Ecto neural progenitor cell (in vitro differentiated cells): ENCODE measurements around the gene C5orf34.
A peak's percentile ranks its signal among the peaks of the same experiment; 100 is the strongest.
"Not testable (repeated sequence)": the region's sequence is repeated elsewhere in the genome, so short reads cannot be mapped to it uniquely, and the experiment has no call there.

Experiments used
- DNase-seq: peaks from one replicate; pipeline ENCODE4 v3.0.0-alpha.2; 2018; ENCODE audit warnings: low spot score

Gene C5orf34

DNA sequence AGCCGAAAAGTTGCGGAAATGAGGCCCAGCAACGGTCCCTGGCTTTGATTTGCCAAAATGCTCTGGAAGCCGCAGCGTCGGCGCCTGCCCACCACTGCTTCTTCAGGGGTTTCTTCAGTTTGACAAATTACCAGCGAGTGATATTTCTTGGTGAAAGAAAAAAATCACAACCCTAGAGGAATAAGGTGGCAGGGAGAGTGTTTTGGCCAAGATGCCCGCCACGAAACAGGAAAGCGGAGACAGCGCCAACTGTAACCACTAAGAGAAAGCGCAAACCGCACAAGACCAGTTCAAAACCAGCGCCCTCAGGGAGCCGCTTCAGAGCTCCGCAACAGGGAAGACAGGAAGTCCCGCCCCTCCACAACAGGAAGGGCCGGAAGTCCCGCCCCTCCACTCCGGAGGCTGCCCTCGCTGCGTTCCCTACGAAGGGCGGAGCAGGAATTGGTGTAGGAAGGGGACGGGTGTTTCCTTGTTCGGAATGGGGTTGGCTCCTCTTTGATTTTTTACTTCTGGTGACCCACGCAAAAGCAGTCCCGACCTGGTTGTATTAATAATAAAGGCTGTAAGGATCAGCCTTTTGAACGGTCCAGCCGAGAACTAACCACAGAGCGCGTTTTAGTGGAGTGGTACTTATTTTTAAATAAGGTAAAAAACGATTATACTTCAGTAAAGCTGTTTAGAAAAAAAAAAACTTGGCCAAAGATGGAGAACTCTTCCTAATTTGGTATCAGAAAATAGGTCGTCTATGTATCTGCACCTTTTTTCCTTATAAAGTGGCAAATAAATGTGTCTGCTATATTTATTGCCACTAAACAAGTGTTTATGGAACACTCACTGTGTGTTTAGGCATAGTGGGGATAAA is at the start of gene C5orf34:
Gene C5orf34 (minus strand): TSS at position 333 of the 862 bp plus-strand sequence. CDS start 5,809 bp downstream, outside the sequence.
- peak; percentile 95 for DNase-seq

DNA sequence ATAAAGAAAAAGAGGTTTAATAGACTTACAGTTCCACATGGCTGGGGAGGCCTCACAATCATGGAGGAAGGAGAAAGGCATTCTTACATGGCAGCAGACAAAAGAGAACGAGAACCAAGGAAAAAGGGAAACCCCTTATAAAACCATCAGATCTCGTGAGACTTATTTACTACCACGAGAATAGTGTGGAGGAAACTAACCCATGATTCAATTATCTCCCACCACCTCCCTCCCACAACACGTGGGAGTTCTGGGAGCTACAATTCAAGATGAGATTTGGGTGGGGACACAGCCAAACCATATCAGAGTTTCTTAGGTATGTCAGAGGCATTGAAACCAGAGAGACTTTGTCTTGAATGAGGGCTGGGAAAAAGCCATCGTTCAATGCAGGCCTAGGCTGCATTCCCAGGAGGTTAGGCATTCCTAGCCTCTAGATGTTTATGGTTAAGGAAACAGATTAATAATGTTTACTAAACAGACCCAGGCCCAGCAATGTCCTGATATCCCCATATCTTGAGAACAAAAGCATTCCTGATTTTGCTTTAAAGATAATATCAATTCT is 49.4 kb upstream of the C5orf34 start:
- DNase-seq, result no peak

DNA sequence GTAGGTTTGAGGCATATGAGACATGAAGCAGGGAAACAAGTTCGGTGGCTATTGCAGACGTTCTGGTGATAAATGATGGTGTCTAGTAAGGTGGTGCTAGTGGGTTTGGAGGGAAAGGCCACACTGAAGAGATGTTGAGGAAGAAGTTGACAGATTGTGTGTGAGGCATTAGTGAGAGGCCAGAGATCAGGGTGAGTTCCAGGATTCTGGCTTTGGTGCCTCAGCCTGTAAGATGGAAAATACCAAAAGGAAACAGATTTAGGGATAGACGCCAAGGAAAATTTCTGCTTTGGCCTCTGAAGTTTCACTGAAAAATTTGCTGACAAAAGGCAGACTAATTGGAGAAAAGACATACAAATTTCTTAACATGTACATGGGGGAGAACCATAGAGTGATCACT is 48.4 kb upstream of the C5orf34 start:
- DNase-seq, result no peak

DNA sequence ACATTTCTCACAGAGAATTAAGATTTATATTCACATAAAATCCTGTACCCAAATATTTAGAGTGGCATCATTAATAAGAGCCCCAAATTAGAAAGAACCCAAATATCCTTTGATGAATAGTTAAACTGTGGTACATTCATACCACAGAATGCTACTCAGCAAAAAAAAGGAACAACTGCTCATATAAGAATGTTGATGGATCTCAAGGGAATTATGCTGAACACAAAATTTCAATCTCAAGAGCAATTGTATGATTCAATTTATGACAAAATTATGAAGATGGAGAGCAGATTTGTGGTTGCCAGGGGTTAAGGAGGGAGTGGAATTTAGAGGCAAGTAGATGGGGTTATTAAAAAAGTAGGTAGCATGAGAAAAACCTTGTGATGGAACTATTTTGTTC is 46.4 kb upstream of the C5orf34 start:
- no peak for DNase-seq

DNA sequence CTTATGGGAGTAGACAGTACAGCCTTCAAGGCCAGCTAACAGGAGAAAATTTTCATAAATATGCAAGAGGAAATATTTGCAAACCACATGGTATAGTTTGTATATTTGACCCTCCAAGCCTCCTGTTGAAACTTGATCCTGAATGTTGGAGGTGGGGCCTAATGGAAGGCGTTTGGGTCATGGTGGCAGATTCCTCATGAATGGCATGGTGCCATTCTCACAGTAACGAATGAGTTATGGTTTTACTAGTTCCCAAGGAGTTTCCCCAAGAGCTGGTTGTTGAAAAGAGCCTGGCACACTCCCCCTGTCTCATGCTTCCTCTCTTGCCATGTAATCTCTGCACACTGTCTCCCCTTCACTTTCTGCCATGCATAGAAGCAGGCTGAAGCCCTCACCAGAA is 45.2 kb upstream of the C5orf34 start:
- DNase-seq, result no peak

GRCh38 chr5:43556857-43557542 is 42.1 kb upstream of the C5orf34 start, which contains the start of gene PAIP1:
TSS of gene PAIP1 (minus strand) at chr5:43557077. CDS start at chr5:43556846, 231 bp downstream.
- DNase-seq, result peak; percentile 89

- not testable (repeated sequence) for DNase-seq
Measured at GRCh38 chr5:43556607-43556856, 41.6 kb upstream of the C5orf34 start.

DNA sequence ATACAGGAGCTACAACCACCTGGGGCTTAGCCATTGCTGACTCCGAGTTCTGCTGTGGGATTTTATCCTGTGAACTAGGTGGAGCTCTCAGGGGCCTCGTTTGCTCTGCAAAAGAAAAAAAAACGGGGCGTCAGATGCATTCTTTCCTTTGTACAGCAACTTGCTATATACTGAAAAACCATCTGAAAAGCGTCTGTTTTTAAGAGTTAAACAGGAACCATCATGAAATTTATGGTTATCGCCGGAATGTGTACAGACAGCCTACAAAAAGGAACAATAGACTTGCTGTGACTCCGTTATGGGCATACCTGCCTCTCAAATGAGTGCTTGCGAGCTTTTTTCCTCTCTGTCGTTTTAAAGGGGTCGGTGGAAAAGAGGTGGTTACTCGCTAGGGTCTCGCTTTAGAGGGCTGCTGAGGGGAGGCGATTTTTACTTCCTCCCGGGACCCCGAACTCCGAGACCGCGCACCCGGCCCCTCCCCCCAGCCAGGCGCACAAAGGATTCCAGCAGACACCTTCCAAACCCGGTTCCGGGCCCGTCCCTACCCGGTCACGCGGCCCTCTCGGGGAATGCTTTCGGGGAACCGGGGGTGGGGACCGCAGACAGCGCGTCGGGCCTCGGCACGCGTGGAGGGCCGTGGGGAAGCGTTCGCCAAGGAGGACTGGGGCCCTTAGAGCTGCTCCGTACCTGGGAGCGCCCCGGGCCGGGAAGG is 41.1 kb upstream of the C5orf34 start:
- peak; percentile 74 for DNase-seq

GRCh38 chr5:43554497-43554896 is 39.5 kb upstream of the C5orf34 start:
- DNase-seq, result no peak

GRCh38 chr5:43553381-43553780 is 38.4 kb upstream of the C5orf34 start:
- no peak for DNase-seq

DNA sequence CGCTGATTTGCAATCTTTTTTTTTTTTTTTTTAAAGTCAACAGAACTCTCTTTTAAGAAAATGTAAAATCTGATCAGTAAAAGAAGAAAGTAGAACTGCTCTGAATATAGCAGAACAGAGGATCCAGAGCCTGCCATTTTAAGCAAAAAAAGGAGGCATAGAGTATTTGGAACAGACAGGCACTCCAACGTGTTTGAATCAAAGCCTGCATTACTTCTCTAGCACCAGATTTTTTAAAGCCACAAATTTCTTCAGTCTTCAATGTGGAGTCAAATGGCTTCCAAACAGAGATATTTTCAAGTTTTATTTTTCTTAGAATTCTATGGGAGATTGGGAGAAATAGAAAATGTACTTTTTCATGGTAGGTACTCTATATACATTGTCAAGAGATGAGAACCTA is 36.8 kb upstream of the C5orf34 start:
- no peak for DNase-seq

GRCh38 chr5:43549272-43549671 is 34.3 kb upstream of the C5orf34 start:
- not testable (repeated sequence) for DNase-seq

DNA sequence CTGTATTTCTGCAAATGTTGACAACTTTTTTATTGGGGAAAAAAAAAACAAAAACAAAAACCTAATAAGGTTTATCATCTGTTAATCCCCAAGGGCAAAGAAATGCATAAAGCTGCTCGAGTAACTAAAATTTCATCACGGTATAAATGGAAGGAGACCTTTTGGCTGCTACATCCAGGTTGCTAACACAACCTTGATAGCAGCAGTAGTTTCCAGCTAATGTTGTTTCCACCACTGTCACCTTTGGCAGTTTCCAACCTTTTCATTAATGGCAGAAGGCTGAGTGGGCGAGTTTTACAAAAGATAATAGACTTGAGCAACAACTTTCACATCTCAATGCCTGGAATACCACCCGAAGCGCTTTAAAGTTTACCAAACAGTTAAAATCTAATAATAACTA is 33.4 kb upstream of the C5orf34 start:
- no peak for DNase-seq

DNA sequence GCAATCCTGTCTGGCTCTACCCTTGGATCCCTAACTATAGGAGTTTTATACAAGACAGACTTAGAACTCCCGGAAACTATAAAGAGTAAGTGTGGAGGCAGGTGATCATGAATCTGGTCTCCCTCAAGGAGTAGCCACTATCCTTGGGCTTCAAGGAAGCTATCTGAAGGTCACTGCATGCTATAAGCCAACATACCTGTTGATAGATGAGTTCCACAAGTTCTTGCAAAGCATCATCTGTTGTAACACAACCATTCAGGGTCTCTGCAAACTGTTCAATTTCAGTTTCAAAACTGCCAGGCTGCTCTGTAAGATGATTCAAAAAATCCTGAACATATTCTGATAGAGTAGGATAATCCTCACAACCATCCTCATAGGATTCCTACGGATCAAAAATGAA is 32.6 kb upstream of the C5orf34 start:
- no peak for DNase-seq

DNA sequence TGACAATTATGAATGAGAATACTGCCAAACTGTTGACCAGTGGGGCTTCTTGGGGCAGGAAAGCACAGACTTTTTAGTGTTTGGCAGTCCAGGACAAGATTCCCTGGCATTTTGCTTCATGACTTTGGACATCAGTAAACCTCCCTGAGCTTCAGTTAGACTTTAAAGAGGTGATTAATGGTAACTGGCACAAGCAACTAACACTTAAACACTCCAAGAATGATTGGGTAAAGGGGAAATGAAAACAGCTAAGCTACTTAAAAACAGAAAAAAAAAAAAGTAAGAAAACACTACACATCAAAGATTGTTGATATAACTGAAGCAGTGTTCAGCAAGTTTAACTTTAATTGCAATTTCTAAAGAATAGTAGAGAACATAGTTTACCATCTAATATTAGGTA is 28.5 kb upstream of the C5orf34 start:
- no peak for DNase-seq

DNA sequence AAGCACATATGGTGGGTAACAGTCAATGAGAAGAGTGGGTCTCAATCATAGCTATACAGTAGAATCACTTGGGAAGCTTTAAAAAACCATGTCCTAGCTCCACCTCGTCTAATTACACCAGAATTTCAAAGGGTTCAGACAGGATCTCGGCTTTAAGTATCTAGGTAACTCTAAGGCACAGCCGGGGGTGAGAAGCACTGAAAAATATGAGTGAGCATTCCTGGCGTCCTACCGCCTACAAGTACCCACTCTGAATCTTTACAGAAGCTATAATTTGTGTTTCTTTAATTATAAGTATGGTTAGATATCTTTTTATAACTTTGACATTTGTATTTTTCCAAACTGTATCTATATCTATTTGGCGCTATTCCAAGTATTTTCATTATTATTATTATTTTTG is 25.8 kb upstream of the C5orf34 start:
- no peak for DNase-seq

DNA sequence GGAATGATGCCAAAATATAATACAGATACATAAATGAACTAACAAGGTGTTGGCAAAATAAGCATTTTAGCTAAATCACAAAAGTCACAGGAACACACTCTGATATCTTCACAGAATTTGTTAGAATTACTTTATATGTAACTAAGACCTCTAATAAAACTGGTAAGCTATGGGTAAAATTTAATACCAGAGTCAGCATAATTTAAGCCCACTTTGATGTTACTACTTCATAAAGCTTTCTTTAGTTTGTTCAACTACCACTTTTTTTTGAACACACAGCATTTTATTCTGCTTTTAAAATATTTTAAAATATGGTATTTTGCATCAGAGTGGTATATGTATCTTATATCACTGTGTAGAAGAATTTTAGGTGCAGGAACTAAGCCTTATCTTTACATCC is 22.0 kb upstream of the C5orf34 start:
- DNase-seq, result no peak

GRCh38 chr5:43533646-43534045 is 18.7 kb upstream of the C5orf34 start:
- DNase-seq, result no peak

- DNase-seq, result no peak
Measured at GRCh38 chr5:43530648-43531047, 15.7 kb upstream of the C5orf34 start.

GRCh38 chr5:43523662-43524072 is 8.7 kb upstream of the C5orf34 start:
- DNase-seq, result no peak

GRCh38 chr5:43520615-43521014 is 5.7 kb upstream of the C5orf34 start:
- no peak for DNase-seq

- no peak for DNase-seq
Measured at GRCh38 chr5:43515678-43516048, 715 bp upstream of the C5orf34 start.

DNA sequence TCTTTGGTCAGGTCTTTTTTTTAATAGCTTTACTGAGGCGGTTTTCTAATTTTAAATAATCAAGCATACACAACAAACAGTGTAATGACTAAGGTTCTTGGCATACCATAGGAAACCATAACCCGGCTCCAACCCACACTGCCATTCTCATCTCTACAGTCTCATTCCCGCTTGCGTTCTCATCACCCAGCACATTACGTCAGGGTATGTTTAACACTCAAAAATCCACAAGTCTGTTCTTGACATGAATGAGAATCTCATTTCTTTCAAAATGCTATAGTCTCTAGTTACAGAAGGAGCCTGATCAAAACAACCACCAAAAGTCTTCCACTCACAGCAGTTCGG is 505 bp downstream of the C5orf34 start:
- DNase-seq, result no peak
